OCI-LY3 (cell line): ENCODE data around the gene NHLRC4.

Source experiments
- H2AFZ ChIP-seq: fragments of 200-600, 300-600 bp; shearing (Covaris generic); 2 replicates; pipeline ENCODE4 v1.6.0; 2014; ENCODE audit warnings: antibody characterized with exemption, low read depth, low read length
- H3K27ac ChIP-seq: fragments of 200-600, 300-600 bp; sonication (generic); 2 replicates; pipeline ENCODE4 v1.5.1; 2014; ENCODE audit warnings: mild to moderate bottlenecking, low read length, moderate library complexity, mixed read lengths
- H3K27me3 ChIP-seq: fragments of 200-600, 300-600 bp; sonication (generic); 2 replicates; pipeline ENCODE4 v1.6.1; 2014; ENCODE audit warnings: low read depth, low read length, mixed read lengths
- H3K36me3 ChIP-seq: fragments of 200-600, 300-600 bp; sonication (generic); replicated peaks from 2 replicates; pipeline ENCODE3; 2014; ENCODE audit warnings: low read depth, low read length, mixed read lengths
- H3K4me1 ChIP-seq: fragments of 300-600, 200-600 bp; sonication (generic); 2 replicates; pipeline ENCODE4 v1.6.1; 2014; ENCODE audit warnings: low read length, mixed read lengths
- H3K4me2 ChIP-seq: fragments of 200-600, 300-600 bp; sonication (generic); 2 replicates; pipeline ENCODE4 v1.6.1; 2014; ENCODE audit warnings: low read length, mixed read lengths
- H3K4me3 ChIP-seq: fragments of 300-600, 200-600 bp; sonication (generic); 2 replicates; pipeline ENCODE4 v1.5.1; 2014; ENCODE audit warnings: antibody characterized with exemption, mild to moderate bottlenecking, low read length, moderate library complexity
- H3K79me2 ChIP-seq: fragments of 300-600, 200-600 bp; shearing (Covaris generic); 2 replicates; pipeline ENCODE4 v1.6.1; 2014; ENCODE audit warnings: mild to moderate bottlenecking, low read length, mixed read lengths
- H3K9ac ChIP-seq: fragments of 300-600, 200-600 bp; shearing (Covaris generic); 2 replicates; pipeline ENCODE4 v1.6.0; 2014; ENCODE audit warnings: mild to moderate bottlenecking, low read length, moderate library complexity
- H3K9me3 ChIP-seq: fragments of 200-600, 300-600 bp; shearing (Covaris generic); 2 replicates; pipeline ENCODE4 v1.6.1; 2014; ENCODE audit warnings: low read length, mixed read lengths; ENCODE audit not compliant: insufficient read depth
- H4K20me1 ChIP-seq: fragments of 200-600, 300-600 bp; sonication (generic); 2 replicates; pipeline ENCODE4 v1.6.1; 2016; ENCODE audit warnings: low read length, mixed read lengths; ENCODE audit not compliant: insufficient read depth
- EZH2phosphoT487 ChIP-seq: fragments of 200-600 bp; shearing (Covaris generic); IDR thresholded peaks from 2 replicates; pipeline ENCODE4 v1.6.1; 2018; ENCODE audit warnings: antibody characterized with exemption, mixed run types, low read depth
- TF ChIP-seq, protein P1 (sequence below): fragments of 200-600, 300-600 bp; sonication (generic); IDR thresholded peaks from 2 replicates; pipeline ENCODE4 v1.5.1; 2014; ENCODE audit warnings: antibody characterized with exemption, low read length, low read depth

The NHLRC4 gene

DNA sequence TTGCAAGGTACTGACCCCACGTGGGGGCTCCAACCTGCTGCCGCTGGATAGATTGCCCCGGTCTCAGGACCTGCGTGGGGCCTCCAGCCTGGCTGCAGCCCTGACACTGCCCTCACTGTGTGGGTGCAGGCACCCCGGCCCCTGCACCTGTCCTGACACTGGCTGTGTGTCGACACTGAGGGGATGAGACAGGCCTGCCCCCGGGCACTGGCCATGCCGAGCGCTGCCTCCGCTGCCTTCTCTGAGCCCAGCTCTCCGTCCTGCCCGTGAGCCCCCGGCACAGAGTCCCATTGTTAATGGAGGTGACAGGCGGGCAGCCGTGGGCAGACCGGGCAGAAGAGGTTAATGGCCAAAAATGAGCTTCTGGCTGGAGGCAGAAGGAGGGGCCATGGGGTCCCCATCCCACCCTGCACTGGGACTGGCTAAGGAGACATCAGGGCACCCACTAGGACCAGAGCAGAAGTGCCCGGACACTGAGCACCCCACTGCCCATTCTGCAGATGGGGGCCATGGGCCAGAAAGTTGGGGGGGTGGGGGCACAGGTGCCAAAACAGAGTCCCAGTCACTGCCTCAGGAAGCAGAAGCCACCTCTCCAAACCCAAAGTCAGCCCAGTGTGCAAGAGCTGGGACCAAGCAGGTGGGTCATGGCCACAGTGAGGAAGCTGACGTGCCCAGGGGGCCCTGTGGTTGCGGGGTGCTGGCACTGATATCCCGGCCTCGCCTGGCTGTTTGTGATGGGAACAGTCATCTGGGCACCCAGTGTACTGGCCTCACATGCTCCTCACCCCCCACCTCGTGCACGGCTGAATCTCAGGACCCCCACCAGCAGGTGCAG is 9.1 kb upstream of the NHLRC4 start:
- H3K9ac ChIP-seq = no peak overlapping the region
- H3K9me3 ChIP-seq = no peaks in the 10 kb centered on the region
- no peak overlapping the region for H3K4me2 ChIP-seq
- no peaks in the 10 kb centered on the region for H3K27me3 ChIP-seq
- H3K79me2 ChIP-seq = no peaks in the 10 kb centered on the region
- H4K20me1 ChIP-seq = no peaks in the 10 kb centered on the region
- H2AFZ ChIP-seq = no peak overlapping the region
- no peaks in the 10 kb centered on the region for H3K36me3 ChIP-seq
- H3K27ac ChIP-seq = no peak overlapping the region
- H3K4me1 ChIP-seq = no peaks in the 10 kb centered on the region
- H3K4me3 ChIP-seq = no peak overlapping the region
- TF ChIP-seq, protein P1, sequence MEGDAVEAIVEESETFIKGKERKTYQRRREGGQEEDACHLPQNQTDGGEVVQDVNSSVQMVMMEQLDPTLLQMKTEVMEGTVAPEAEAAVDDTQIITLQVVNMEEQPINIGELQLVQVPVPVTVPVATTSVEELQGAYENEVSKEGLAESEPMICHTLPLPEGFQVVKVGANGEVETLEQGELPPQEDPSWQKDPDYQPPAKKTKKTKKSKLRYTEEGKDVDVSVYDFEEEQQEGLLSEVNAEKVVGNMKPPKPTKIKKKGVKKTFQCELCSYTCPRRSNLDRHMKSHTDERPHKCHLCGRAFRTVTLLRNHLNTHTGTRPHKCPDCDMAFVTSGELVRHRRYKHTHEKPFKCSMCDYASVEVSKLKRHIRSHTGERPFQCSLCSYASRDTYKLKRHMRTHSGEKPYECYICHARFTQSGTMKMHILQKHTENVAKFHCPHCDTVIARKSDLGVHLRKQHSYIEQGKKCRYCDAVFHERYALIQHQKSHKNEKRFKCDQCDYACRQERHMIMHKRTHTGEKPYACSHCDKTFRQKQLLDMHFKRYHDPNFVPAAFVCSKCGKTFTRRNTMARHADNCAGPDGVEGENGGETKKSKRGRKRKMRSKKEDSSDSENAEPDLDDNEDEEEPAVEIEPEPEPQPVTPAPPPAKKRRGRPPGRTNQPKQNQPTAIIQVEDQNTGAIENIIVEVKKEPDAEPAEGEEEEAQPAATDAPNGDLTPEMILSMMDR = no peak
- no peak for TF ChIP-seq EZH2phosphoT487

DNA sequence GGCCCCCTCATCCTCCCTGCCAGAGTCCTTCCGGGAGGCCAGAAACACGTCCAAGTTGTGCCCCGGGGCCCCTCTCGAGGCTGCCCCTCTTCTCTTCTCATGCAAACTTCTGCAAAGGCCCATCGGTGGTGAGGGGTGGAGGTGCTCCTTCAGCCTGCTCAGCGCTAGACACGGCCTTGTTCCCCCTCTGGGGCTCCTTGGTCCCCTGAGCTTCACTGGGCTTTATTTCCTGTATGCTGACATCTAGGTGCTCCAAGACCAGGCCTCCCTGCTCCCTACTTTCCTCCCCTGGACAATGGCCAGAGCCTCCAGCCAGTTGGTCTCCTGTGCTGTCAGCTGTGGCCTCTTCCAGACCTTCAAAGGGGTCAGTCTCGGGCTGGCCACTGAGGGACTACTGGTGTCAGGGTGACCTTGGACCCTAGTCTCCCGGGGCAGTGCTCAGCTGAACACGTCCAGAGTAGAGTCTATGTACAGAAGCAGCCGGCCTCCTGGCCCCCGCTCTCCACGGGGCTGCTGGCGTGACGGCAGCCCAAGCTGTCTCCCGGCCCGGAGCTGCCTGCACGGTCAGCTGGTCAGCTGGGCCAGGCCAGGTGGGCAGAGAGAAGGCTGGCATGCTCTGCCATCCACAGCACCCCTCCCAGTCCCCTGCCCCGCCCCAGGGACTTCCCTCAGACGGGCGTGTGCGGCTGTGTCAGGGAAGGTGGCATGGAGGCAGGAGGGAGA is 8.3 kb upstream of the NHLRC4 start:
- H3K79me2 ChIP-seq = no peaks in the 10 kb centered on the region
- no peaks in the 10 kb centered on the region for H4K20me1 ChIP-seq
- no peak overlapping the region for H2AFZ ChIP-seq
- H3K27ac ChIP-seq = no peak overlapping the region
- H3K4me3 ChIP-seq = no peak overlapping the region
- no peak overlapping the region for H3K4me2 ChIP-seq
- no peaks in the 10 kb centered on the region for H3K4me1 ChIP-seq
- H3K27me3 ChIP-seq = no peaks in the 10 kb centered on the region
- H3K36me3 ChIP-seq = no peaks in the 10 kb centered on the region
- no peak overlapping the region for H3K9ac ChIP-seq
- no peaks in the 10 kb centered on the region for H3K9me3 ChIP-seq
- TF ChIP-seq EZH2phosphoT487 = no peak
- TF ChIP-seq, protein P1 = no peak

DNA sequence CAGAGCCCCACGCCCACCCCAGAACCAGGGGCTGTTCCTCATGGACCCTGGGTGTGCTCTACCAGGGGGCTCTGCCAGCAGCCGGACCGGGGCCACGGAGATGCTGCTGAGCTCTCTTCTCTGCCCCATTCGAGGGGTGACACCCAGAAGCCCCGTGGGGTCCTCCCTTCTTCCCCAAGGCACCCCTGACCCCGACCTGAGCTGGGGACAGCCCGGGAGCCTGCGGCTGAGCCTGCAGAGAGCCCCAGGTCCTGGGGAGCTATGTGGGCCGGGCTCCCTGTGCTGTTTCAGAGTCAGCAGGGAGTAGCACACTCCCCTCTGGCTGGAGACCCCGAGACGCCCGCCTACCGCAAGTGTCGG is 7.8 kb upstream of the NHLRC4 start:
- Histone ChIP-seq H3K4me1 (no peaks in the 10 kb centered on the region), H3K4me2 (no peak overlapping the region)

More for the DNA sequence above, 7.8 kb upstream of the NHLRC4 start:
- Histone ChIP-seq H4K20me1 (no peaks in the 10 kb centered on the region), H3K9ac (no peak overlapping the region), H3K27me3 (no peaks in the 10 kb centered on the region), H2AFZ (no peak overlapping the region), H3K27ac (no peak overlapping the region), H3K9me3 (no peaks in the 10 kb centered on the region), H3K4me3 (no peak overlapping the region), H3K36me3 (no peaks in the 10 kb centered on the region), H3K79me2 (no peaks in the 10 kb centered on the region)
- no peak for TF ChIP-seq EZH2phosphoT487
- TF ChIP-seq, protein P1 = no peak
